HepG2 (cell line): ENCODE data around the gene TXNIP. TPM values are rescaled to one million over a fixed set of nuclear protein-coding genes. Genes with fewer than 3 reads are reported as not detected.

ENCODE experiments used
- BORCS8-MEF2B ChIP-seq: sonication (generic); formaldehyde crosslinking; IDR thresholded peaks from 2 replicates; pipeline ENCODE4 v1.8.0; 2022; ENCODE audit warnings: mild to moderate bottlenecking, missing genetic modification reagents
- CHCHD3 ChIP-seq: sonication (generic); formaldehyde crosslinking; IDR thresholded peaks from 2 replicates; pipeline ENCODE4 v1.8.0; 2022; ENCODE audit warnings: mild to moderate bottlenecking, missing genetic modification reagents, moderate library complexity
- FIP1L1 ChIP-seq: fragments of 200-400 bp; formaldehyde crosslinking; IDR thresholded peaks from 2 replicates; pipeline ENCODE4 v1.6.1; 2018; ENCODE audit warnings: low read depth, mild to moderate bottlenecking, low read length, moderate library complexity, borderline replicate concordance; ENCODE audit not compliant: insufficient read depth
- FOXA3 ChIP-seq: IDR thresholded peaks from 2 replicates; pipeline ENCODE4 v1.6.1; 2016; ENCODE audit warnings: missing genetic modification reagents, missing compliant biosample characterization
- GLI4 ChIP-seq: sonication (generic); formaldehyde crosslinking; IDR thresholded peaks from 2 replicates; pipeline ENCODE4 v1.5.1; 2020; ENCODE audit warnings: missing genetic modification reagents, mild to moderate bottlenecking, moderate library complexity, borderline replicate concordance
- HOXA5 ChIP-seq: sonication (generic); formaldehyde crosslinking; IDR thresholded peaks from 2 replicates; pipeline ENCODE4 v1.4.0; 2020; ENCODE audit warnings: missing genetic modification reagents
- MEF2D ChIP-seq: sonication (generic); formaldehyde crosslinking; IDR thresholded peaks from 2 replicates; pipeline ENCODE4 v1.5.1; 2020; ENCODE audit warnings: mild to moderate bottlenecking, missing genetic modification reagents
- MIXL1 ChIP-seq: IDR thresholded peaks from 2 replicates; pipeline ENCODE4 v1.6.1; 2016
- PCBP2 ChIP-seq: fragments of 200-400 bp; formaldehyde crosslinking; optimal IDR thresholded peaks from 2 replicates; pipeline ENCODE3; 2018; ENCODE audit warnings: low read length, low read depth; ENCODE audit not compliant: poor library complexity, severe bottlenecking
- POGZ ChIP-seq: sonication (generic); formaldehyde crosslinking; IDR thresholded peaks from 2 replicates; pipeline ENCODE4 v1.4.0; 2020; ENCODE audit warnings: mild to moderate bottlenecking, missing genetic modification reagents
- TCF7 ChIP-seq: sonication (generic); IDR thresholded peaks from 2 replicates; pipeline ENCODE4 v1.6.1; 2016; ENCODE audit warnings: antibody characterized with exemption, low read depth
- TRIM24 ChIP-seq: sonication (generic); formaldehyde crosslinking; IDR thresholded peaks from 2 replicates; pipeline ENCODE4 v1.8.0; 2022; ENCODE audit warnings: mild to moderate bottlenecking, missing genetic modification reagents
- YEATS2 ChIP-seq: sonication (generic); formaldehyde crosslinking; IDR thresholded peaks from 2 replicates; pipeline ENCODE4 v1.4.0; 2020; ENCODE audit warnings: missing genetic modification reagents, borderline replicate concordance
- ZMAT3 ChIP-seq: sonication (generic); formaldehyde crosslinking; conservative IDR thresholded peaks from 2 replicates; pipeline ENCODE4 v1.7.0; 2021; ENCODE audit warnings: missing genetic modification reagents
- ZNF136 ChIP-seq: sonication (generic); formaldehyde crosslinking; IDR thresholded peaks from 2 replicates; pipeline ENCODE4 v1.8.1; 2022; ENCODE audit warnings: low read depth, mild to moderate bottlenecking, moderate library complexity, missing genetic modification reagents
- ZNF180 ChIP-seq: sonication (generic); formaldehyde crosslinking; IDR thresholded peaks from 2 replicates; pipeline ENCODE4 v1.4.0; 2020; ENCODE audit warnings: low read depth, missing genetic modification reagents, borderline replicate concordance
- ZNF260 ChIP-seq: sonication (generic); formaldehyde crosslinking; IDR thresholded peaks from 2 replicates; pipeline ENCODE4 v1.4.0; 2020; ENCODE audit warnings: missing genetic modification reagents, low read depth, mild to moderate bottlenecking, borderline replicate concordance
- ZNF468 ChIP-seq: sonication (generic); formaldehyde crosslinking; IDR thresholded peaks from 2 replicates; pipeline ENCODE4 v1.8.0; 2022; ENCODE audit warnings: mild to moderate bottlenecking, moderate library complexity, missing genetic modification reagents
- ZNF792 ChIP-seq: IDR thresholded peaks from 2 replicates; pipeline ENCODE4 v1.6.1; 2016
- polyA plus RNA-seq, 8 experiments: library from polyadenylated mRNA; depleted of rRNA in 3 of 8; stranded (reverse) in 7 of 8; unstranded in 1 of 8; fragments of >200 nt; fragmentation: Illumina TruSeq in 4 of 8; extraction: Trizol in 4 of 8; gene quantifications; 2 replicates each; pipeline versions ENCODE4 v1.2.1 to v1.2.3, GENCODE V29; 2011 to 2016; ENCODE audit warnings: low read depth in 4 of 8, missing spikeins in 1 of 8, mixed read lengths in 1 of 8; ENCODE audit not compliant: insufficient read depth in 1 of 8
- total RNA-seq, 5 experiments: library from RNA; depleted of rRNA; stranded (reverse); fragments of >200 nt; fragmentation: Illumina TruSeq; extraction: Trizol; gene quantifications; 2 replicates each; pipeline ENCODE4 v1.2.3, GENCODE V29; 2016; ENCODE audit warnings: low read depth in 1 of 5
- TF ChIP-seq, protein P1 (sequence below): IDR thresholded peaks from 2 replicates; pipeline ENCODE4 v1.6.1; 2016
- TF ChIP-seq, protein P2 (sequence below): sonication (generic); formaldehyde crosslinking; IDR thresholded peaks from 2 replicates; pipeline ENCODE4 v1.5.1; 2020; ENCODE audit warnings: missing genetic modification reagents, mild to moderate bottlenecking, borderline replicate concordance
- TF ChIP-seq, protein P3 (sequence below): sonication (generic); formaldehyde crosslinking; IDR thresholded peaks from 2 replicates; pipeline ENCODE4 v1.5.1; 2020; ENCODE audit warnings: mild to moderate bottlenecking, missing genetic modification reagents, moderate library complexity

The TXNIP gene
- total and polyA plus RNA-seq, 2 of the 13 experiments (the other 11 are each of a cell fraction or from before 2014, with no cell fraction given), result 24.4 to 237 TPM

DNA sequence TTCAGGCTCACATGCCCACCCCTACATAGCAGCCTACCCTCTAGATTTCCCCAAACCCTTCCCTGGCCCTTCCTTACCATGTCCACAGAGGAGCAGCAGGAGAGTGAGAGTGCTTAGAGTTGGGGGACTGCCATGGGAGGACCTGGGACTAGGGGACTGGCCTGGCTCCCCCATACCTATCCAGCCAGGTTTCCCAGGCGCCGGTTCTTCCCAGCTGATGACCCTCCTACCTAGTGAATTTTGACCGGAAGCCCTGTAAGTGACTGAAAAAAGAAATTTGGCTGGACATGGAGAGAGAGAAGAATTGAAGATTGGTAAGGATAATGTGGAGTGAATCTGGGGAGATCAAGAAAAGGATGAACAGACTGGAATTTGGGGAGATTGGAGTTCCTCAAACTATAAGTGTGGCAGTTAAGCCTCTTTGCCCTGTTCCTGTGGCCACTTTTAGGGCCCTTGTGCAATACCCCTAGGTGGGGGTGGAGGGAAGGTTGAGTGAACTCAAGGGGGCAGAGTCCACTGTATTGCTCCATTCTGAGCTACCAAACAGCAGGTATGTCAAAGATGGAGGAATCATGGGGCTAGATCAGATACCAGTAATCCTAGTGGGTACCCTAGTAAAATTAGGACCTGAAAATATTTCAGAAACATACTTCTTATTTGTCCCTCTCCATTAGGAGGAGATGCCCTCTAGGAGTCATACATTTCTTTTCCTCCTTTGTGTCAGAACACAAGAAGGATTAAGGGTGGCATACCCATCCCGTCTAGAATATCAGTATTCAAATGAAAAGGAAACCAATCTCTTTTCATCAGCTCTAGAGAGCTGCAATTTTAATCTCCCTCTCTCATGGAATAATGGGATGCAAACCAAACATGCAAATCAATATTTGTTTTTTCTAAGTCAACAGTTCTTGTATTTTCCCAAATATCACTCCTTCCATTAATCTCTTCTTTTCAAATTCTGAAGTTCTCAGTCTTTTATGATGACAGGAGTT, 24.0 kb upstream of the TXNIP start (continued):
- TF ChIP-seq, protein P1, sequence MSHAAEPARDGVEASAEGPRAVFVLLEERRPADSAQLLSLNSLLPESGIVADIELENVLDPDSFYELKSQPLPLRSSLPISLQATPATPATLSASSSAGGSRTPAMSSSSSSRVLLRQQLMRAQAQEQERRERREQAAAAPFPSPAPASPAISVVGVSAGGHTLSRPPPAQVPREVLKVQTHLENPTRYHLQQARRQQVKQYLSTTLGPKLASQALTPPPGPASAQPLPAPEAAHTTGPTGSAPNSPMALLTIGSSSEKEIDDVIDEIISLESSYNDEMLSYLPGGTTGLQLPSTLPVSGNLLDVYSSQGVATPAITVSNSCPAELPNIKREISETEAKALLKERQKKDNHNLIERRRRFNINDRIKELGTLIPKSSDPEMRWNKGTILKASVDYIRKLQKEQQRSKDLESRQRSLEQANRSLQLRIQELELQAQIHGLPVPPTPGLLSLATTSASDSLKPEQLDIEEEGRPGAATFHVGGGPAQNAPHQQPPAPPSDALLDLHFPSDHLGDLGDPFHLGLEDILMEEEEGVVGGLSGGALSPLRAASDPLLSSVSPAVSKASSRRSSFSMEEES, result peak; percentile 52; the same call in 1 of the 2 replicates
- no peak for TF ChIP-seq ZNF180
- TF ChIP-seq GLI4 (CRISPR knock-in tag), result no peak
- no peak; the same call in 1 of the 2 replicates for TF ChIP-seq BORCS8-MEF2B (CRISPR knock-in tag)
- no peak for TF ChIP-seq FIP1L1
- peak; percentile 66 for TF ChIP-seq FOXA3 (CRISPR knock-in tag)
- no peak for TF ChIP-seq ZNF260 (CRISPR knock-in tag)
- TF ChIP-seq, protein P2, sequence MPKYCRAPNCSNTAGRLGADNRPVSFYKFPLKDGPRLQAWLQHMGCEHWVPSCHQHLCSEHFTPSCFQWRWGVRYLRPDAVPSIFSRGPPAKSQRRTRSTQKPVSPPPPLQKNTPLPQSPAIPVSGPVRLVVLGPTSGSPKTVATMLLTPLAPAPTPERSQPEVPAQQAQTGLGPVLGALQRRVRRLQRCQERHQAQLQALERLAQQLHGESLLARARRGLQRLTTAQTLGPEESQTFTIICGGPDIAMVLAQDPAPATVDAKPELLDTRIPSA (CRISPR knock-in tag), result no peak; the same call in 1 of the 2 replicates
- peak; percentile 76; the same call in 1 of the 2 replicates for TF ChIP-seq TRIM24 (CRISPR knock-in tag)
- TF ChIP-seq TCF7, result no peak
- TF ChIP-seq, protein P3, sequence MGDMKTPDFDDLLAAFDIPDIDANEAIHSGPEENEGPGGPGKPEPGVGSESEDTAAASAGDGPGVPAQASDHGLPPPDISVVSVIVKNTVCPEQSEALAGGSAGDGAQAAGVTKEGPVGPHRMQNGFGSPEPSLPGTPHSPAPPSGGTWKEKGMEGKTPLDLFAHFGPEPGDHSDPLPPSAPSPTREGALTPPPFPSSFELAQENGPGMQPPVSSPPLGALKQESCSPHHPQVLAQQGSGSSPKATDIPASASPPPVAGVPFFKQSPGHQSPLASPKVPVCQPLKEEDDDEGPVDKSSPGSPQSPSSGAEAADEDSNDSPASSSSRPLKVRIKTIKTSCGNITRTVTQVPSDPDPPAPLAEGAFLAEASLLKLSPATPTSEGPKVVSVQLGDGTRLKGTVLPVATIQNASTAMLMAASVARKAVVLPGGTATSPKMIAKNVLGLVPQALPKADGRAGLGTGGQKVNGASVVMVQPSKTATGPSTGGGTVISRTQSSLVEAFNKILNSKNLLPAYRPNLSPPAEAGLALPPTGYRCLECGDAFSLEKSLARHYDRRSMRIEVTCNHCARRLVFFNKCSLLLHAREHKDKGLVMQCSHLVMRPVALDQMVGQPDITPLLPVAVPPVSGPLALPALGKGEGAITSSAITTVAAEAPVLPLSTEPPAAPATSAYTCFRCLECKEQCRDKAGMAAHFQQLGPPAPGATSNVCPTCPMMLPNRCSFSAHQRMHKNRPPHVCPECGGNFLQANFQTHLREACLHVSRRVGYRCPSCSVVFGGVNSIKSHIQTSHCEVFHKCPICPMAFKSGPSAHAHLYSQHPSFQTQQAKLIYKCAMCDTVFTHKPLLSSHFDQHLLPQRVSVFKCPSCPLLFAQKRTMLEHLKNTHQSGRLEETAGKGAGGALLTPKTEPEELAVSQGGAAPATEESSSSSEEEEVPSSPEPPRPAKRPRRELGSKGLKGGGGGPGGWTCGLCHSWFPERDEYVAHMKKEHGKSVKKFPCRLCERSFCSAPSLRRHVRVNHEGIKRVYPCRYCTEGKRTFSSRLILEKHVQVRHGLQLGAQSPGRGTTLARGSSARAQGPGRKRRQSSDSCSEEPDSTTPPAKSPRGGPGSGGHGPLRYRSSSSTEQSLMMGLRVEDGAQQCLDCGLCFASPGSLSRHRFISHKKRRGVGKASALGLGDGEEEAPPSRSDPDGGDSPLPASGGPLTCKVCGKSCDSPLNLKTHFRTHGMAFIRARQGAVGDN (CRISPR knock-in tag), result no peak
- no peak for TF ChIP-seq ZMAT3
- TF ChIP-seq ZNF136, result no peak
- no peak for TF ChIP-seq PCBP2
- TF ChIP-seq YEATS2 (CRISPR knock-in tag), result peak; percentile 35; the same call in 1 of the 2 replicates
- TF ChIP-seq CHCHD3 (CRISPR knock-in tag), result no peak
- no peak for TF ChIP-seq ZNF468 (CRISPR knock-in tag)
- TF ChIP-seq MIXL1 (CRISPR knock-in tag), result no peak
- TF ChIP-seq ZNF792 (CRISPR knock-in tag), result peak; percentile 27; the same call in 1 of the 2 replicates
- peak; percentile 55; the same call in 1 of the 2 replicates for TF ChIP-seq HOXA5 (CRISPR knock-in tag)
- TF ChIP-seq MEF2D (CRISPR knock-in tag), result peak; percentile 67; the same call in 1 of the 2 replicates
- peak; percentile 75 for TF ChIP-seq POGZ
